GM12865 (cell line): ENCODE measurements around the gene AGAP3.

Experiments
- DNase-seq: peaks from one replicate; pipeline ENCODE4 v3.0.0; 2010; ENCODE audit warnings: low read depth
- H3K4me3 ChIP-seq: 2 replicates; pipeline ENCODE4 v1.5.1; 2011; ENCODE audit warnings: mild to moderate bottlenecking, low read depth, low read length, control low read depth
- CTCF ChIP-seq: IDR thresholded peaks from 2 replicates; pipeline ENCODE4 v1.5.1; 2011; ENCODE audit warnings: low read length, control low read depth, low read depth, inconsistent platforms; ENCODE audit not compliant: insufficient read depth; ENCODE audit errors: missing control alignments

Gene AGAP3

GRCh38 chr7:151193203-151193978, 107.1 kb downstream of the AGAP3 start:
- TF ChIP-seq CTCF = no peak
- no peak for DNase-seq
- H3K4me3 ChIP-seq = no peak overlapping the region
